GM21619 (cell line): Measurements from ENCODE around the gene GPR63.

Experiments used
- ATAC-seq: cut with Tn5 transposase; IDR thresholded peaks from one replicate; pipeline ENCODE4 v1.9.1; 2021; ENCODE audit not compliant: unreplicated experiment

GPR63 gene

GRCh38 chr6:96761794-96762193, 75.5 kb downstream of the GPR63 start:
- ATAC-seq, result no peak

- ATAC-seq, result no peak
Observed at GRCh38 chr6:96760153-96760687, 77.1 kb downstream of the GPR63 start.

GRCh38 chr6:96755096-96755495, 82.2 kb downstream of the GPR63 start:
- ATAC-seq, result no peak

GRCh38 chr6:96749891-96750290, 87.4 kb downstream of the GPR63 start:
- ATAC-seq, result no peak
